22Rv1 (cell line): ENCODE data around the gene ILKAP.

Experiments
- H3K27ac ChIP-seq: fragments of 450-650 bp; 2 replicates; pipeline ENCODE4 v1.5.1; 2017
- CTCF ChIP-seq: fragments of 450-650 bp; IDR thresholded peaks from 2 replicates; pipeline ENCODE4 v1.5.1; 2017; ENCODE audit warnings: mild to moderate bottlenecking
- ZFX ChIP-seq: fragments of 450-650 bp; IDR thresholded peaks from 2 replicates; pipeline ENCODE4 v1.6.1; 2017; ENCODE audit warnings: antibody characterized with exemption, borderline replicate concordance

ILKAP gene

GRCh38 chr2:238239863-238240756 is 36.6 kb upstream of the ILKAP start, which contains the start of gene HES6:
Gene HES6 (minus strand): TSS chr2:238240038. CDS start chr2:238239905, 133 bp downstream.
- peak within 1 kb of the TSS; percentile 57 for H3K27ac ChIP-seq
- TF ChIP-seq ZFX (no peak), CTCF (no peak)

- TF ChIP-seq ZFX = no peak
- no peak for TF ChIP-seq CTCF
- peak overlapping the region; percentile 57 for H3K27ac ChIP-seq
Measured at GRCh38 chr2:238239543-238239862, 36.0 kb upstream of the ILKAP start.

GRCh38 chr2:238238766-238239542 is 35.5 kb upstream of the ILKAP start:
- H3K27ac ChIP-seq = peak overlapping the region; percentile 57; the same call in 1 of the 2 replicates
- no peak for TF ChIP-seq CTCF
- no peak for TF ChIP-seq ZFX

GRCh38 chr2:238238311-238238765 is 34.8 kb upstream of the ILKAP start:
- H3K27ac ChIP-seq = no peak overlapping the region

GRCh38 chr2:238237431-238238135 is 34.1 kb upstream of the ILKAP start:
- TF ChIP-seq ZFX (no peak), CTCF (no peak)
- no peak overlapping the region for H3K27ac ChIP-seq

More at GRCh38 chr2:238238311-238238765, 34.8 kb upstream of the ILKAP start:
- no peak for TF ChIP-seq CTCF

GRCh38 chr2:238236571-238236970 is 33.1 kb upstream of the ILKAP start:
- TF ChIP-seq CTCF (no peak), ZFX (no peak)
- no peak overlapping the region for H3K27ac ChIP-seq
